Ovary (tissue), 3 donors: ENCODE results near the gene CCL26.
A peak's percentile ranks its signal among the peaks of the same experiment; 100 is the strongest.

Experiments used
- EP300 ChIP-seq: sonication (generic); formaldehyde crosslinking; IDR thresholded peaks from one replicate; pipeline ENCODE4 v1.6.1; 2017; ENCODE audit warnings: antibody characterized with exemption
- POLR2A ChIP-seq: fragments of 450-650 bp; IDR thresholded peaks from one replicate; pipeline ENCODE4 v1.6.1; 2017; ENCODE audit warnings: antibody characterized with exemption, mild to moderate bottlenecking, moderate library complexity
- TF ChIP-seq, protein P1 (sequence below), 3 donors: fragments of 450-650 bp in 2 of 3; fragments of 200-600 bp in 1 of 3; IDR thresholded peaks; one replicate each; pipeline versions ENCODE4 v1.5.1 to v1.8.0; 2016 to 2022; ENCODE audit warnings: antibody characterized with exemption in 3 of 3, mild to moderate bottlenecking in 1 of 3
- donor health status: DM: no; HTN: no; CAD: no.

GRCh38 chr7:75738975-75739795, 32.8 kb downstream of the CCL26 start:
- TF ChIP-seq, protein P1, sequence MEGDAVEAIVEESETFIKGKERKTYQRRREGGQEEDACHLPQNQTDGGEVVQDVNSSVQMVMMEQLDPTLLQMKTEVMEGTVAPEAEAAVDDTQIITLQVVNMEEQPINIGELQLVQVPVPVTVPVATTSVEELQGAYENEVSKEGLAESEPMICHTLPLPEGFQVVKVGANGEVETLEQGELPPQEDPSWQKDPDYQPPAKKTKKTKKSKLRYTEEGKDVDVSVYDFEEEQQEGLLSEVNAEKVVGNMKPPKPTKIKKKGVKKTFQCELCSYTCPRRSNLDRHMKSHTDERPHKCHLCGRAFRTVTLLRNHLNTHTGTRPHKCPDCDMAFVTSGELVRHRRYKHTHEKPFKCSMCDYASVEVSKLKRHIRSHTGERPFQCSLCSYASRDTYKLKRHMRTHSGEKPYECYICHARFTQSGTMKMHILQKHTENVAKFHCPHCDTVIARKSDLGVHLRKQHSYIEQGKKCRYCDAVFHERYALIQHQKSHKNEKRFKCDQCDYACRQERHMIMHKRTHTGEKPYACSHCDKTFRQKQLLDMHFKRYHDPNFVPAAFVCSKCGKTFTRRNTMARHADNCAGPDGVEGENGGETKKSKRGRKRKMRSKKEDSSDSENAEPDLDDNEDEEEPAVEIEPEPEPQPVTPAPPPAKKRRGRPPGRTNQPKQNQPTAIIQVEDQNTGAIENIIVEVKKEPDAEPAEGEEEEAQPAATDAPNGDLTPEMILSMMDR (IDR thresholded peaks at IDR 0.05) = peak in 2 of 3 donors; percentile 41 to 47
- no peak for TF ChIP-seq EP300
- peak; percentile 40 for TF ChIP-seq POLR2A
